T47D (cell line): ENCODE results near the gene MS4A4E.

Experiments
- DNase-seq, 2 experiments: peaks; one replicate each; pipeline versions ENCODE4 v3.0.0 to v3.0.0-alpha.2; 2011 to 2012; ENCODE audit warnings: low read depth in 1 of 2, low spot score in 1 of 2
- JUND ChIP-seq: IDR thresholded peaks from 2 replicates; pipeline ENCODE4 v1.6.1; 2012; ENCODE audit warnings: low read depth
- in situ Hi-C: cut with HindIII; loops from 2 replicates; pipeline ENCODE4 v1.10.0; 2016; ENCODE audit warnings: low sequenced_read_pairs, low pct_unique_long_range_greater_than_20kb

MS4A4E gene

DNA sequence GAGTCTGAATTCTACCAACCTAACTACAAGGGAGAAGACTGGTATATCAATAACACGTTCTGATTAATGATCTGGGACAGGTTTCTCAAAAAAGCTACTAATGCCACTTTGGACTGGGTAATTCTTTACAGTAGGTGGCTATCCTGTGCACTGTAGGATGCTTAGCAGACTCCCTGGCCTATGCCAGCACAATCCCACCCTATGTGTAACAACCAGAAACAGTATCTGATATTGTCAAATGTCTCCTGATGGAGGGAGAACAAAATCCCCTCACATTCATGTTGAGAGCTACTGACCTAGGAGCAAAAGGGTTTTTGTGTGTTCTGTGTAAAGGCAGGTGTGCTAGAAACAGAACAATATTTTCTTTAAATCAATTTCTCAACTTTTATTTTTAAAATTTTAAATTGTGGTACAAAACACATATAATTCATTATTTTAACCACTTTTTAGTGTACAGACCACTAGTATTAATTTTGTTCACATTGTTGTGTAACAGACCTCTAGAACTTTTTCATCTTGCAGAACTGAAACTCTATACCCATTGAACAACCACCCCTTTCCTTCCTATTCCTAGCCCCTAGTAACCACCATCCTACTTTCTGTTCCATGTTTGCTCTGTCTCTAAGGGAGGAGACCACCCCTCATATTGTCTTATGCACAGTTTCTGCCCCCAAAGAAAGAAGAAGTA, 58.0 kb downstream of the MS4A4E start:
- no peak for TF ChIP-seq JUND
- in situ Hi-C loops, result no loop called here
- DNase-seq, result no peak

DNA sequence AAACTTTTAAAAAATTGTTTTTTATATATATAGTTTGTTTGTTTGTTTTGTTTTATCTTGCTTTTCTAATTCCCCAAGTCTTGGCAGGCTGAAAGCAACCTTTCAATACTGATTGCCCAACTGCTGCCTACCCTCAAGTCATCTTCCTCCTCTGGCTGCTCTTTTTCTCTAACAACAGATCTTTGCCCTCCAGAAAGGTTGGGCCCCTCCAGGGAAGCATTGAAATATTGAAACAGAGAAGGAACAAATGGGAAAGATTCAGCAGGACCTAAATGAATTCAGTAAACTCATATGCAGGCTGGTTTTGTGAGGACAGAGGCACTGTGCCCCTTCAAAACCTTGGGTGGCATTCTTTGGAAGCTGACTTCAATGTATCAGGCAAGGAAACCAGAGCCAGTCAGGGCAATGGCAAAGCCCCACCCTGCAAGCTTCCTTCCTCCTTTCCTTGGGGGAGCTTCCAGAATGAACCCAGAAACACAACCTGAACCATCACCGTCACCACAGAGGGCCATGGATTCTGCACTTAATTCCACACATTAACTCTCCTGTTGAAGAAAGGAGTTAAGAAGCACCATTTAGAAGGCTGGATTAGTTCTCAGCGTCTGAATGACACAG, 59.2 kb downstream of the MS4A4E start:
- in situ Hi-C loops, result no loop called here
- no peak for TF ChIP-seq JUND
- no peak for DNase-seq

DNA sequence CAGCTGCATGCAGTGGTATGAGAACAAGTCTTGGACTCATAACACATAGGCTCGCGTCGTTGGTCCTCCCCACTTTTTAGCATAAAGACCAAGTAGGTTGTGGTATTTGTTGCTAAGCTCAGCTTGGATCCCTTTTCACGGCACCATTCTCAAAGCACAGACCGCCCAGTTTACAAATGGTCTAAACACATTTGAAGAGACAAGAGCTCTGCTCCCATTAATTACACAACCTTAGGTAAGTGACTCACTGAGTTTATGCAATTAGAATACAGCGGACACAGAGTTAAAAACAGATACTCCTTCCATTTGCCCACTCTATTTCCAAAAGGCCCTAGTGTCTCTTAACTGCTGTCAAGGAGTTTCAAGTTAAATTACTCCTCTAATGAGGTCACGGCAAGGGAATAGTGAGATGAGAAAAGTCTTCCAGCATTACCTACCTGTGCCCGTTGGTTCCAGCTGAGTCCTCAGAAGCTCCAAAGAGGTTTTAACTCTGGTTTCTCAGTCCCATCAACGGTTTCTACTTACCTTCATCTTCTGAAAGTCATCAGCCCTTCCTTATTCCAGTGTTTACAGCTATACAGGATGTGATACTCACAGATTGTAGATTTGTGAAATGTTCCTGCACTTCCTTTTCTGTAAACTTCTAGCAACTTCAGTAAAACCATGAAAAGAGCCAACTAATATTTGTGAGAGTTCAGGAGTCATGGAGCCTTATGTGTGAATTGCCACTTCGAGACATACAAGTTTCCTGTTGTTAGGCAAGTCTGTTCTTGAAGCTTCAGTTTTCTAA, 60.2 kb downstream of the MS4A4E start, which contains the start of gene MS4A6A:
MS4A6A (minus strand) TSS at position 543 of the 790 bp plus-strand sequence. CDS start 1,356 bp downstream, outside the sequence.
- no peak for DNase-seq
- no peak for TF ChIP-seq JUND
- in situ Hi-C loops, result no loop called here

DNA sequence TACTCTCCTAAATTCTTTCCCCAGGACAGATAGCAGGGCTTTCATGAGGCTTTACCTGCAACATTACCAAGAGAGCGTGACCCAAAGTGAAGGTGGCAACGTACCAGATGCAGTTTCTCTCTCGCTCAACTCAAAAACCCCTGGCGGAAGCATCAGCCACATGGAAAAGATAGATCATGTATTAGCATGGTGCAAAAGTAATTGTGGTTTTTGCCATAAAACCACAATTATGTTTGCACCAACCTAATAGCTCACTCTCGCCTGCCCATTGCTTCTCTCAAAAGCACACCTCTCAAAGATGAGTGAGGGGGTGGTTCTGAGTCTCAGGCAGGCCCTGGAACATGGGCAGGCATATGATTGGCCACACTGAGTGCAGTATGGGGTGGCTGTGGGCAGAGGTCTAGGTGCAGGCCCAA, 67.1 kb downstream of the MS4A4E start:
- DNase-seq, result no peak
- in situ Hi-C loops, result no loop called here
- TF ChIP-seq JUND, result no peak

DNA sequence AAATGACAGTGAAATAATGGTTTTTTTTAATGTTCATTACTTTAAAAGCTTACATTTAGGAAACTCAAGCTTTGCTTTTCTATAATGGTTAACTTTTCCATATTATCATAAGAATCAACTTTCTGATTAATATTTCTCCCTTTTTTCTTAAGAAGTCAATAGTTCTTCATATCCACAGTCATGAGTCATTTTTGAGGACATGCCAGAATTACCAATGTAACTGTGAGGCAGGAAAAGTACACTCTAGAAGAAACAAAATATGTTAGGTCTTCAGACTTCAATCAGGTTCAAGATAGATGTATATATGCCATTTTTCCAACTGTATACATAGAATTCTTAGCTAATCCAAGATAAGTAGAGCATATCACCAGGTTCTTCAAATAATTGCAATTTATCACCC, 70.9 kb downstream of the MS4A4E start:
- in situ Hi-C loops, result no loop called here
- no peak for TF ChIP-seq JUND
- no peak for DNase-seq

DNA sequence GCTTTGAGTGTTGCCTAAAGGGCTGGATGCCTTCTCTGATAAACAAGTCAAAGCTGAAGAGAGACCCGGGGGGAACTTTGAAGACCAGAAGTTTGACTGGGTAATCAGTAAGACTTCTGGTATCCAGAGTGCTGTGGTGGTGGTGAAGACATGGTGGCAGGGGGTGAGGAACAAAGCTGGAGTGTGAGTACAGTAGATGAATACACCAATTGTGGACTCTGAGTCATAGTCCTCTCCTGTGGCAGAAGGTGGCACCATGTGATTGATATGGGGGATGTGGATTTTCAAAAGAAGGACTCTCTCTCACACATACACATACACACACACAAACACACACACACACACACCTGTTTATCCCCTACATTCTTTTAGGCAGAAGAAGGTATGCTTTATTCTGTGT, 72.4 kb downstream of the MS4A4E start:
- DNase-seq, result no peak
- in situ Hi-C loops, result no loop called here
- no peak for TF ChIP-seq JUND

DNA sequence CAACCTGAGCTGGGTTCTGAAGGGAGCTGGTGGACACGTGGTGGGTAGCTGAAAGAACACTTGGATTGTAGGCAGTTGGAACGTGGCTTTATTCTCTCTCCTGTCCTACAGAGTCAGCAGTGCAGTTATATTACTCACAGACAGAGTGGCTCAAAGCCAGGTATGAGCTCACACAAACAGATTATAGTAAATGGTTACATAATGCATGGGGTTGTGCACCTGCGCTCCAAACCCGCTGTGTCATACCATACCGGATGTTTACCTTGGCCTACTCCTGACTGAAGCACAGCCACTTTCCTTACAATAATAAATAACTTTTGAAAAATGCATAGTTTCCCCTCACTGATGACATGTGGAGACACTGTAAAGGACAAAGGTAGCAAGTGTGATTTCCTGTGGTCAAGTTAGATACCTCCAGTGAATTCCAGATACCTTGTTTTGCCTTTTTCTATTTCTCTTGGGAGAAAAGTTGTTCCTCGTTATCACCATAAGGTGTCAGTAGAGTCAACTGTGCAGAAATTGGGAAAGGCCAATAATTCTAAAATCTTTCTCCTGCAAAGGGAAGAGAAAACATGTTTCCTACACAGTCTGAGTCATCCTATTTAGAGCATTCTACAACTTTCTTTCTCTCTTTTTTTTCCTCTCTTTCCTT, 73.5 kb downstream of the MS4A4E start:
- in situ Hi-C loops, result no loop called here
- TF ChIP-seq JUND, result no peak
- DNase-seq, result peak in 1 of 2 experiments; percentile 65

DNA sequence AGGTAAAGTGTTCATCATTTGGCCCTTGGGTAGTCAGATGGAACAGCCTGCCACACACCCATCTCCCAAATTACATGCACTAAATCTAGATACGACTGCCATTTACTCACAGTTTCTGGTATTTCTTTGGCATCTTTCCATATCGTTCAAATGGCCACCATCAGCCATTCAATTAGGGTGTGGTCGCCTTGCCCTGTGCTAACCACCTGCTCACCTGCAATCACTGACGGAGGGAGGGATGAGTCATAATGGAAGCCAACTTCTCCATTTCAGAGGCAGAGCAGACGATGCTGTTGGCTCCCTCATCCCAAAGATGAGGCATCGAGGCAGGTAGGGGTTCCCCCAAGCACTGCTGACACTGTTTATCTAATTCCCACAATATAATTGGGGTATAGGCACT, 74.6 kb downstream of the MS4A4E start:
- no peak for TF ChIP-seq JUND
- no peak for DNase-seq
- in situ Hi-C loops, result no loop called here

GRCh38 chr11:60165951-60166350, 77.0 kb downstream of the MS4A4E start:
- no peak for TF ChIP-seq JUND
- in situ Hi-C loops, result no loop called here
- DNase-seq, result no peak

- DNase-seq, result no peak
- no peak for TF ChIP-seq JUND
- in situ Hi-C loops, result no loop called here
Observed at GRCh38 chr11:60165538-60165937, 77.4 kb downstream of the MS4A4E start.

DNA sequence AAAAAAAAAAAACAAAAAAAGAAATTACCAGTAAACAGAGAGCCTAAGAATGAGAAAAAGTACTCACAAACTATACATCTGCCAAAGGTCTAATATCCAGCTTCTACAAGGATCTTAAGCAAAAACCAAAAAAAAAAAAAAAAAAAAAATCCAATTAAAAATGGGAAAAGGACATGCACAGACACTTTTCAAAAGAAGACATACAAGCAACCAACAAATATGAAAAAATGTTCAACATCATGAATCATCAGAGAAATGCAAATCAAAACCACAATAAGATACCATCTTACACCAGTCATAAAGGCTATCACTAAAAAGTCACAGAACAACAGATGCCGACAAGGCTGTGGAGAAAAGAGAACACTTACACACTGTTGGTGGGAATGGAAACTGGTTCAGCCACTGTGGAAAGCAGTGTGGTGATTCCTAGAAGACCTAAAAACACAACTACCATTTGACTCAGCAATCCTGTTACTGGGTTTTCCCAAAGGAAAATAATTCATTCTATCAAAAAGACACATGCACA, 78.3 kb downstream of the MS4A4E start:
- in situ Hi-C loops, result no loop called here
- DNase-seq, result no peak
- TF ChIP-seq JUND, result no peak

DNA sequence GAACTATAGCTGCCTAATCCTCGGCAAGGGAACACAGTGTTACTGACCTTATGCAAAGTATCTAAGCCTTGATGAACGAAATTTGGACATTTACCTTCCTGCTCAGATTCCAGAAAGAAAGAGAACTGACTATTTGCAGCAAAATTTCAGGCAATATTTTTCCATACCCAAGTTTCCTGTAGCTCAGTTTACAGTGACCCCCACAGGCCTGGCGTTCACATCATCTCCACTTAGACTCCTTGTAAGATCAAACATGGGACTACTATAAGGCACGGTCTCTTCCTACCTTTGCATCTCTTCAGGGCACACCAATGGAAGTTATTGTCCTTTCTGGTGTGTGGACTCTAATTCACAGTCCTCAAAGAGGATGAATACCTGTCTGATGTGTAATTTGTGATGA, 81.2 kb downstream of the MS4A4E start:
- TF ChIP-seq JUND, result no peak
- in situ Hi-C loops, result no loop called here
- no peak for DNase-seq
